Measurements from ENCODE around the gene BIN1.

The BIN1 gene

DNA sequence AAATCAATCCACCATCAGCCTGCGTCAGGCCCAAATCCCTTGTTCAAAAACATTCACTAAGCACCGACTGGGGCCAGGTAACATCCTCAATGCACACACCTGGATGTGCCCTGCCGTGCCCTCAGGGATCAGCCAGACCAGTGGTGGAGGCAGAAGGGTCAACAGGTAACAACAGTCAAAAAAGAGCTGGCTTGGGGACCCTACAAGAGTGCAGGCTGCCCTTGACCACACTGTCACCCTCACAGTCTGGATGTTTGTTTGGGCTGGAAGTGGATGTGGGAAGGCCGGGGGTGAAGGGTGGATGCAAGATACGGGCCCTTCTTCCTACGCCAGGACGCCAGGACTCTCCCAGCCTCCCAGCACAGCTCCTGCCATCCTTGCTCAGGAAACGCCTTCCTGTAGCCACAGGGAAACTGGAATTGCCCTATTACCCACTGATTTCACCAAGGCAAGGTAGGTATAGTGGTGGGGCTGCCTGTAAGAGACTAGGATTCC, 2.7 kb downstream of the BIN1 start:
- in situ Hi-C loops (cut with MboI; ENCODE audit: low sequenced_read_pairs): no loop called here

DNA sequence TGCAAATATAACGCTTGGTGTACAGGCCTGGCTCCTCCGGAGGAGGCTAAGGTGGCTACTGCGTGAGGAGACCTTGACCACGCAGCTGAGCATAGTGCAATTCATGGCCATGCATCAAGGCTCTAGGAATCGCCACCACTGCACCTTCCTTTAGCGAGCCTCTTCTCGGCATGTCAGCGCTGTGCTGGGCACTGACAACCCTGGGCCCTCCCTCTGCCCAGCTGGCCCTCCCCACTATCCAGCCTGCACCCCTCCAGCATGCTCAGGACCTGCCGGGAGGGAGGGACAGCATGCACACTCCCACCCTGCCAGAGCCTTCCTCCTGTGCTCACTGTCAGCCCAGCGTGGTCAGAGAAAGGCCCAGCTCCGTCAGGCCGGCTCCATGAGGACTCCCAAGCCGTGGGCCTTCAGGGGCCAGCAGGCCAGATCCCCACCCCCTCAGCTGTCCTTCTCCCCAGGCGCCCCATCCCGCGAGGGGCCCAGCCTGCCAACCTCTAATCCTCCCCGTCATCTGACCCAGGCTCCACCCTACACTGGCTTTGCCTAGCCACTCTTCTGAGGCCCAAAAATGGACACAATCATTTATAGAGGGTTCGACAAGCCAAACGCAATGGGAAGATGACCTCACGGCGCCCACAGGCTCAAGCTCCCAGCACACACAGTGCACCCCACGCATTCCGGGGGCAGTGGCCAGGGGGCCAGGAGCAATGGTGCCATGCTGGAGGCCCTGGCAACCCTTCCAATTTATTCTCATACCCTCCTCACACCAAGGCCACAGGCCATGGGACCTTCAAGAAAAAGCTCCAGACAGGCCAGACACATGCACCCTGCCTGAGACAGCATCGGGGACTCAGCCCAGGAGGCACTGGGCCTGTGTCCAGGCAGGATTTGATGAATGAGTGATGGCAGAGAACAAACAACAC, 3.5 kb downstream of the BIN1 start:
- in situ Hi-C loops (cut with MboI; ENCODE audit: low sequenced_read_pairs): no loop called here

DNA sequence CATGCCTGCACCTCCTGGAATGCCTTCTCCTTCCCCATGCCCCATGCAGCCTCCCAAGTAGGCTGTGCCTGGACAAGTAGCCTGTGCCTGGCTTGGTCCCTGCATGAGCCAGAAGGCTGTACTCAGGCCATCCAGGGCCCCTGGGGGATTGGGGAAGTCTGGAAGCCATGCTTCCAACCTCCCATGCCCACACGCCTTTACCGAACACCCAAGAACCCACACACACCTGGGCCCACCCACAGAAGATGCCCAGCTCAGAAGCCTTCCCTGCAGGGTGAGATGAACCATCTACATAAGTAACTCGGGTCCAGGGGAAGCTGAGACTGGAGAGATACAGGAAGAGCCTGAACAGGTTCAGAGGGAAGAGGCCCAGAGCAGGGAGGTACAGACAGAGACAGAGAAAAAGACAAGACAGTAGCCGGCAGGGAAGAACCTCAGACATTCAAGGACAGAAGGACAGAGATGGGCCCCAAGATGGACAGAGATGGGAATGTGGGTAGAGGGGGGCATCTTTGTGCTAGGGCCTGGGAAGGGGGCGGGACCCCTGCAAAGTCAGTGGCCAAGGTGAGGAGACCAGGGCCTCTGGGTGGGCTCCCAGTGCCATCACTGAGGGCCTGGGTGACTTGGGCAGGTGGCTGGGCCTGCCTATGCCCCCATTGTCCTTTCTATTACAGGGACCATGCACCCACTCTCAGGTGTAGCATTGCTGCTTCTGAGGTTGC, 4.3 kb downstream of the BIN1 start:
- in situ Hi-C loops (cut with MboI; ENCODE audit: low sequenced_read_pairs): no loop called here

DNA sequence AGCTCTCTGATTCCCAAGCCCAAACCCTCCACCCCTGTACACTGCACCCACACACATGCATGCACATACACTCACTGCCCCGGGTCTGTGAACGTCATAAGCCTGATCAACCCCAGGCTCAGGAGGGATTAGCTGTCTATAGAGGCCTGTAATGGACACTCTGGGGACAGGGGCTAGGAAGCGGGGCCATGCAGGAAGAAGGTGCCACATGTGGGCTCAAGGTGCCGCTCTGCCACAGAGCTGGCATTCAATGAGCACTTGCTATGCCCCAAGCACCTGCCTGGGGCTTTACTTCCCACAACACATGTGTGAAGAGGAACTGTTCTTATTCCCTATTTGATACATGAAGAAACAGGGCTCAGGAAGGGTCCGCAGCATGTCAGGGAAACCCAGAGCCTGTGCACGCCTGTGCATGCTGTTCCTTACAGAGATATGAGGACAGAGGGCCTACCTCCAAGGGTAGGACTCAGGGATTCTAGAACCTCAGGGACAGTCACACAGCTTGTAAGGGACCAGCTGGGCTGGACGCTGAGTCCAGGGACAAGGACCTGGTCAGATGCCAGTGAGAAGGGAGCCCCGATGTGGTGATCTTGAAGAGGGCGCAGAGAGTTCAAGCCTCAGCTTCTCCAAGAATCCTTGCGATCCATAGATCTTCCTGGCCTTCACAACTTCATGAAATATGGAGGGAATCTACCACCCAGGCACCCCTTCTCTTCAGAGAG, 5.0 kb downstream of the BIN1 start:
- in situ Hi-C loops (cut with MboI; ENCODE audit: low sequenced_read_pairs): no loop called here

DNA sequence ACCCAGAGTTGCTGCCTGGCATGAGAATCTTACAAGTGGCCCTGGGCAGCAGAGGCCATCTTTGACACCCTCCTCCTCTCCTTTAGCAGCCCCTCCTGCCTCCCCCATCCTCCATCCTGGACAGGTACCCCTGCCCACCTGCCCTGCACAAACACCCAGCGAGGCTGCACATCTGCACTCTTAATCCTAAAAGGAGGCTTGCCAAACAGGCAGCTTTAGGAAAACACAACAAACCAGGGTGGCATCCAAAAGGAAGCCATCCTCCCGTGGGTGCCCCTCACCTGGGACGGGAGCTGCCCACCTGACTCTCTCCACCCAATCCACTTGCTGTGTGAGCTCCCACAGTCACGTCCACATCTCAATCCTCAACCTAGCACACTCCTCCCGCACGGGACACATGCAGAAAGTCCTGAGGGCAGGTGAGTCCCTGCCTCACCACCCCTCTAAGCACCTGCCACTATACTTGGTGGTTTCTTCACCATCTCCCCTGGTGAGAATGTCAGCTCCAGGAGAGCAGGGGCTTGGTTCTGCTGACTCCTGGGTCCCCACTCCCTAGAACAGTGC, 5.8 kb downstream of the BIN1 start:
- in situ Hi-C loops (cut with MboI; ENCODE audit: low sequenced_read_pairs): no loop called here

DNA sequence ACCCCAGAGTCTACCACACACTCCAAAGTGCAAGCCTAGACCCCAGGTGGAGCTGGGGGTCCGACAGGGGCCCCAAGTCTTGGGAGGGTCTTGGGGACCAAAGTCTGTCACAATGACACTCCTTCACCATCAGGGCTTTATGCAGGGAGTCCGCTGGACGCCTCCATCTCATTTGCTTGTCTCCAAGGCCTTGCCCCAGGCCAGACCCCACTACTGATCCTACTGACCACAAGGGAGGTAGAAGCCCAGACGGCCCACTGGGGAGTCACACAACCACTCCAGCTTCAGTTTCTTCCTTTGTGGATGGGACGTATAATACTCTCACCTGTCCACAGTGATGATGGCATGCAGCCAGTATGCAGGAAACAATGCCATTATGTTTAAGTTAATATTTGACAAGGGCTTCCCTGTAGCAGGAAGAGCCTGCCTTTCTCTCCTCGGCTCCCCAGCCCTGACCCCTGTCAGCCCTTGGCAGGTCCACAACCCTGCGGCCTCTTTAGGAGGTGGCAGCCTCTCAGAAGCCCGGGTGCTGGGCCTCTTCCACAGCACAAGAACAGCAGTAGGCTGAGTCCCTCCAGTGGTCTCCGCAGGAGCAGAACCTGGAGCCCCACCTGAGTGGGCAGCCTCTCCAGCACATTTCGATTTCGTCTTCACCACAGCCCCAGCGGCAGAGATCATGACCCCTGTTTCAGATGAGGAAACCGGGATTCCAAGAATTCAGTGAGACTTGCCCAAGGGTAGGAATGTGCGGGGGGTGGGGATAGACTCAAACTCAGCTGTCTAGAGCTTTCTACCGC, 6.5 kb downstream of the BIN1 start:
- in situ Hi-C loops (cut with MboI; ENCODE audit: low sequenced_read_pairs): no loop called here

DNA sequence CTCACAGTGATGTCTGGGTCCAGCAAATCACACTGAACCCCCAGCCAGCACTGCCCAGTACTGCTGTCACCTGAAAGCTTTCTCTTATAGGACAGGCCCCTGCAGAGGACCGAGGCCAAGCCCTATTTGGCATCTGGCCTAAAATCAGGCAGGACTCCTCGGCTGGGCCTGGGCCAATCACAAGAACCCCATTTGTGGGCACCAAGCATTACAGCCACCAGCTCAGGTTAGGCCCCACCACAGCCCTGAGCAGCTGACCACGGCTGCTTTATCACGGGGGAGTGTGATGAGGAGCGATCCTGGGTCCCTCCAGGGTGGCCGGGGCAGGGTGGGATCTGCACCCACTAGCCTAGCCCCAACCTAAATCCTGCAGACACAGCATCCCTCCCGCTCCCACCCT, 8.2 kb downstream of the BIN1 start:
- in situ Hi-C loops (cut with MboI; ENCODE audit: low sequenced_read_pairs): no loop called here

DNA sequence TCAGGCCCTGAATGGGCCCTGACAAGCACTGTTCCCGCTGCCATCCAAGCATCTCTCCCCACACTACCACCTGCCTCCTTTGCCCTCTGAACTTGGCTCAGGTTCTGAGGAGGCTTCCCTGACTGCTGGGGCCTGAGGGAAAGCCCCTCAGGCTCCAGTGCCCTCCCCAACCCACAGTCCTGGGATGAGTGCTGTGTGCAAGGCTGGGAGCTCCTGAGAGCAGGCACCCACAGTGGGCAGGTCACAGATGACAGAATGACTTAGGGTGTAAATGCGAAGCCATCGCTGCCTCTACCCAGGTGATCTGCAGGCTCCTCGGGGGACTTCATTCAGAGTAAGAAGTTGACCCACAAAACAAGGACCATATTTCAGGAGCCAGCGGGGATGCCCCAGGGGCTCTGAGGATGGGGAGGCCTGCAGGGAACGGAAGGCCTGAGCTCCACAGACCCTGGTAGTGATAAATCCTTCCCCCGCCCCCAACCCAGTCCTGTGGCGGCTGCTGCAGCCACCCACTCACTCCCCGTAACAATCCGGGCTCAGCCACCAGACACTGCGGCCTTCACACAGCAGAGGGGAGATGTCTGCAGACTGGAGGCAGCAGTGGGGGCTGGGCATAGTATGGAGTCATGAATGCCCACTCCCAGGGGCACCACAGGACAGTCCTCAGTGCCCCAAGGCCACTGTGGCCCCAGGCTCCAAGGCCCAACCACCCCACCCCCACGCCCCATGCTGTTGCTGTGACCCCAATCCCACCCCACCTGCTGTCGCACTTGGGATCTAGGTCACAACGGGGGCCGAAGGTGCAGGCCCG, 8.9 kb downstream of the BIN1 start:
- in situ Hi-C loops (cut with MboI; ENCODE audit: low sequenced_read_pairs): no loop called here

DNA sequence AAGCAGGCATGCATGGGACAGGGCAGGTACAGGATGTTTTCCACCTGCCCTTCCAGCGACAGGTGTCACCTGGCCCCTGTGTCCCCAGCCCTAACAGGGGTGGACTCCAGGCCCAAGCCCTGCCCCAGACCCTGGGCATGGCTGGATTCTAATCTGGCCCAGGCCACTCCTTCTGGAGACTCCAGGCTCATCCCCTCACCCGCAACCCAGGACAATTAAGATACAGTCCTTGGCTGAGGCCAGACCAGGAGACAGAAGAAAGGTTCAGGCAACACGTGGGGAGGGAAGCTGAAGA, 9.5 kb downstream of the BIN1 start:
- in situ Hi-C loops (cut with MboI; ENCODE audit: low sequenced_read_pairs): no loop called here

DNA sequence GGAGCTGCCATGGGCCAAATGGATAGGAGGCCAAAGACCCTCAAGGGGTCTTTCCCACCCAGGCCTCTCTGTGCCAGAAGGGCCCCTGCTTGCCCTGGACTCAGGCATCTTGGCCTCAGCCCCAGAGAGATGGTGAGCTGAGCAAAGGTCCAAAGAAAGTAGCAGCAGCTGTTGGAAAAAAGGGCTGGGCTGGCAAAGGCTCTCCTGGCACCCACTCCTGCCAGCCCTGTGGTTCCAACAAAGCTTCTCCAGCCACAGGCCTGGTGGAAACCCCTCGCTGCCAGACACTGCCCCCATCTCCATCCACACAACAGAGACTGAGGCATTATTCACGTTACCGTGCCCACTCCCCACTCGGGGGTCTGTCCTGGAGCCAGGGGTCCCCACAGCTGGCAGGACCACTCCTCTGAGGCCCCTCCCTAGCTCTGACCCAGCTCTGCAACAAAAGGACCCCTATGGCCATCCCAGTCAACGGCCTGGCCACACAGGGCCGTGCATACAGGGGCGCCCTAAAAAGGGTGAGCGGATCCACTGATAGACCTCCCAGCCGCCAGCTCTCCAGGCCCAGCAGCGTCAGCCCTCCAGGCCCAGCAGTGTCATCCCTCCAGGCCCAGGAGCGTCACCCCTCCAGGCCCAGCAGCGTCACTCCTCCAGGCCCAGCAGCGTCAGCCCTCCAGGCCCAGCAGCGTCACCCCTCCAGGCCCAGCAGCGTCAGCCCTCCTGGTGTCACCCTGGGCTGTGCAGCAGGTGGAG, 10.1 kb downstream of the BIN1 start:
- in situ Hi-C loops (cut with MboI; ENCODE audit: low sequenced_read_pairs): no loop called here

DNA sequence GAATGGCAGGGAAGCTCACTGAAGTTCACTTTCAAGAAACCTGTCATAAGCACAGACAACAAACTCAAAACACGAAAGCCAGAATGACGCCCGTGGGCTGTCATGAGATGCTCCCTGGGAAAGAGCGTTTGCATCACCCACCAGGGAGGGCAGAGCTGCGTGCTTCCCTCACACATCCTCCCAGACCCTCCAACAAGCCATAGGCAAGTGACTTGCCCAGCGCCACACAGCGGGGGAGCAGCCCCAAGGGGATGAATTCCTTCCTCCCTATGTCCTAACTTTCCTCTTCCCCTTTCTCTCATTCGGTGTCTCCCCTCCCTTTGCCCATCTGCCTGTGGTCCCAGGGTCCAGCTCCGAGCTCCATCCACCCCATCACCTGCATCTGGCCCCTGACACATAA, 10.7 kb downstream of the BIN1 start:
- in situ Hi-C loops (cut with MboI; ENCODE audit: low sequenced_read_pairs): no loop called here

DNA sequence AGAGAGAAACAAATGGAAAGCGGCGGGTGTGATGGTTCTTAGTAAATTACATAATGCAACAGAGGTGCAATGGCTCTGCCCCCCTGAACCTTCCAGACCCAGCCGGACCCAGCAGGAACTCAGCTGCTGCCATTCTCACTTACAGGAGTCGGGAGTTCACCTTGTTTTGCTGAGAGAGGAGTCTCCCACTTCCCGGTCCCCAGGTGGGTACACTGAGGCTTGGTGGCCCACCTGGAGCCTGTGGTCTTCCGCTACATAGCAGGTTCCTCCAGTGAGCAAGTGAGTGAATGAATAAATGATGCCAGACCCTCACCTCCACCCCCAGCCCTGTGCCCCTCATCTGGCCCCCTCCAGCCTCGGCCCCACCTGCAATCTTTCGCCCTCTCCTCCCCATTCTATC, 11.2 kb downstream of the BIN1 start:
- in situ Hi-C loops (cut with MboI; ENCODE audit: low sequenced_read_pairs): no loop called here

DNA sequence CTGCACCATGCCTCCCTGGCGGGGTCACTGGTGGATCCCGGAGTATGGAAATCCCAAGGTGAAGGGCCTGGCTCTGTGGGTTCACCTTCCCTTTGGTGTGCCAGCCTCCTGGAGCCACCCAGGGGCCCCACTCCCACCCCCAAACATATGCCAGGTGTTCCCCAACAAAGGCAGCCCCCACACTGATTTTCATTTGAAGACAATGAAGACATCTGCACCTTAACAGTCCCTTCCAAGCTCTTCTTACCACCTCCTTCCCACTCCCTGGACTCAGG, 11.7 kb downstream of the BIN1 start:
- in situ Hi-C loops (cut with MboI; ENCODE audit: low sequenced_read_pairs): no loop called here

DNA sequence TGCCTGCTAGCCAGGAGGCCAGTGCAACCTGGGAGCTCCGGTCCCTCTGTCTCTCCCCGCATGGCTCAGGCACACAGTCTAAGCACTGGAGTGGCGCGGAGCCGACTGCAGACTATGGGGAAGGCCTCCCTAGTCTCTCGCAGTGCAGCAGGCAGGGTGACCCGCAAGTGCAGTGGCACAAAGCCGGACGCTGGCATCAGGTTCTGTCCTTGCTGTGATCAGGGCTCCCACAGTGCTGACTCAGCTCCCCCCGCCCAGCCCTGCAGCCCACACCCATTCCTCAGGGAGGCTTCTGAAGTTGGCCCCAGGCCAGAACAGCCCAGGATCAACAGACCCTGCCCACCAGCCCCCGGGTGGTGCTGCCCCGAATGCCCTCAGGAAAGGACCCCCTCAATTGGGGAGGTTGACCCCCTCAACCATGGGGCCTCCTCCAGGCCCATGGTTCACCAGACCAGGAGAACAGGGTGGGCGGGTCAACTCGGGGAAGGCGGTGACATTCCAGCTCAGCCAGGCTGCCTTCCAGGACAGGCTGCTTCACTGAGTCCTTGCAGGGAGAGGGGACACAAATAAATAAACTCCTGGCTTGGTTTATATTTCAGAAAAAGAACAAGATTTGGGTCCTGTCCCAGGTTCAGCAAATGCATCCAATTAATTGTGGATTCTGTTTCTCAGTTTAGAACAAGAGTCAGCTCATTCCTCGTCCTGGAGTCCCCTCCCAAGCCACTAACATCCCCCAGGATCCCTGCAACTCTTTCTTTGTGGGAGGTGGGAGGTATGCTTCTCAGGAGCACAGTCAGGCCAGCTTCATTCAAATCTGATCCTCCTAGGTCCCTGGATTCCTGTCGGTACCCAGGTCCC, 12.2 kb downstream of the BIN1 start:
- in situ Hi-C loops (cut with MboI; ENCODE audit: low sequenced_read_pairs): no loop called here

DNA sequence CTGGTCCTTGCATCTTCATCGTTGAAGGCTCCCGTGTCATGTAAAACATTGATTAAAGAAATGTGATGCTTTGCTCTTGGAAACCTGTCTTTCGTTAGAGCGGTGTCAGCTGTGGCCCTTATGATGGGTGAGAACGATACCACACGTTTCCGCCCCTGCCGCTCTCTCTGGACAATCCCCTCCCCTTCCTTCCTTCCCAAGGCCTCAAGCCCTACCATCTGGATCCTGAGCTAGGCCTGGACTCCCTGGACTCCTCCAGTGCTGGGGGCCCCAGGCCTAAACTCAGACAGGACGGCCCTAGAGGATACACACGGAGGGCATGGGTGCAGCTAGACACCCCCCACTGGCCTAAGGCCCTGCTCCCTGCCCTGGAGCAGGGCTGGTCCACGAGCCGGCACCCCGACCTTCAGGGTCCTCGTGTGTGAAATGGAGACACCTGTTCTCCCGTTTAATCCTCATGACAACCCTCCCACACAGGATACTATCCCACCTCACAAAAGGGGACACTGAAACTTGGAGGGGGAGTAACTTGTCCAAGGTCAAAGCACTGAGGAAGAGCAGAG, 13.2 kb downstream of the BIN1 start:
- in situ Hi-C loops (cut with MboI; ENCODE audit: low sequenced_read_pairs): no loop called here

DNA sequence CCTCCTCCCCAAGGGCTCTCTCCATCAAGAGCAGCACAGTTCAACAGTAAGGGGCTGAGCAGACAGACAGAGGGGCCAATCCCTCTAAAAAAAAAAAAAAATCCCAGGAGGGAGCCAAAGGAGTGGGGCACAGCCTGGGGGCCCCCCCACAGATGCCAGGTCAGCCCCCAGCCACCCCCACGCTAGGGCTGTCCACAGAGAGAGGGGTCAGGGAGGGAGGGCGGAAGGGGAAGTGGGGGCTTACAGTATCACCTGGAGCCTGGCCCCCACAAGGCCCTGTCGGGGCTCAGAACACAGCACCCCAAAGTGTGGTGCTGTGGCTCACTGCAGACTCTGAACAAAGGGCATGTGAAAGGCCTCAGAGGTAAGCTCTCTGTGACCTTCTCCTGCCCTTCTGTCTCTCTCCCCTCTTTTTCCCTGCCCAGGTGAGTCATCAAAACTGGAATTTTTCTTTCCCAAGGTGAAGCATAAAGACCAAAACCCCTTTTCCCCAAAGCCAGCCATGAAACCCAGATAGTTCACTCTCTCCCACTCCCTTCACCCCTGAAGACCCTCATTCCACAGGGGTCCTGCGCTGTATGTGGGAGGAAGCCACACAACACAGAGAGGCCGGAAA, 13.9 kb downstream of the BIN1 start:
- in situ Hi-C loops (cut with MboI; ENCODE audit: low sequenced_read_pairs): no loop called here

DNA sequence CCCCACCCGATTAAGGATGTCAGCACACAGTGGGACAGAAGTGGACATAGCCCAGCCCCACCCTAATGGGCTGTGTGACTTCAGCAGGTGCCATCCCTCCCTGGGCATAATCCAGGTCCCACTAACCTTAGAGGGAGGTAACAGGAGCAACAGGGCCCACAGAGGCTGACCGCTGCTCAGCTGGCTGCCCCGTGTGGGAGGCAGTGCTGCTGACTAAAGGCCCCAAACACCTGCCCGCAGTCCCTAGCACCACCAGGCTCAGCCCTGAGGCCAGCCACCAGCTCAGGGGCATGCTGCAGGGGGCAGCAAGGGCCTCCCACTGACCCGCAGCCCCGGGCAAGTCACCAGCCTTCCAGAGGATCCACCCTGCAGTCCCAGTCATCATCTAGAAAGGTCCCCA, 14.6 kb downstream of the BIN1 start:
- in situ Hi-C loops (cut with MboI; ENCODE audit: low sequenced_read_pairs): no loop called here

DNA sequence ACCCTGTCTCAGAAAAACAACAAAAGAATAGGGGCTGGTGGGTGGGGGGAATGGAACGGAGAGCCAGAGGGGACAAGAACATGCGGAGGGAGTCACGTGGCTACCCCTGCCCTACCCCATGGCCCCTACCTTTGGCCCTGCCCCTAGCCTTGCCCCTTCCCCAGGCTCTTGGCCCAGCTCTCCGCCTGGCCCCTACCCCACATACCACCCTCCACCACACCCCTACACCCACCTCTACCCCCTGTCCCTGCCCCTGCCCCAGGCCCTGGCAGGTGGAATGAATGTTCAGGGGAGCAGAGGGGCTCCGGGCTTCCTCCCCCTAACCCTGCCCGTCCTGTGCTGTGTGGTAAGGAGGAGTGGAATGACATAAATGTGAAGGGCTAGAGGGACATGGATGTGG, 15.1 kb downstream of the BIN1 start:
- in situ Hi-C loops (cut with MboI; ENCODE audit: low sequenced_read_pairs): no loop called here

Measured in HL-60/S4 treated with retinoic acid at 250 ng/mL for 4 days and 3 days (cell line).